ENCODE data around the gene B9D1.

GRCh38 chr17:19375732-19376131 lies 13.2 kb upstream of the B9D1 start:
- TF ChIP-seq CTCF (IDR thresholded peaks at IDR 0.05; ENCODE audit: low read depth, low read length, poor library complexity, severe bottlenecking) (no peak), EZH2phosphoT487 (IDR thresholded peaks at IDR 0.05; ENCODE audit: borderline replicate concordance, low read length) (no peak)
